ENCODE results near the gene FSTL3. TPM values are rescaled to one million over a fixed set of nuclear protein-coding genes. Genes with fewer than 3 reads are reported as not detected.

Gene FSTL3
- total RNA-seq, 2 experiments from 2014 or later: 3.4 to 7.3 TPM

DNA sequence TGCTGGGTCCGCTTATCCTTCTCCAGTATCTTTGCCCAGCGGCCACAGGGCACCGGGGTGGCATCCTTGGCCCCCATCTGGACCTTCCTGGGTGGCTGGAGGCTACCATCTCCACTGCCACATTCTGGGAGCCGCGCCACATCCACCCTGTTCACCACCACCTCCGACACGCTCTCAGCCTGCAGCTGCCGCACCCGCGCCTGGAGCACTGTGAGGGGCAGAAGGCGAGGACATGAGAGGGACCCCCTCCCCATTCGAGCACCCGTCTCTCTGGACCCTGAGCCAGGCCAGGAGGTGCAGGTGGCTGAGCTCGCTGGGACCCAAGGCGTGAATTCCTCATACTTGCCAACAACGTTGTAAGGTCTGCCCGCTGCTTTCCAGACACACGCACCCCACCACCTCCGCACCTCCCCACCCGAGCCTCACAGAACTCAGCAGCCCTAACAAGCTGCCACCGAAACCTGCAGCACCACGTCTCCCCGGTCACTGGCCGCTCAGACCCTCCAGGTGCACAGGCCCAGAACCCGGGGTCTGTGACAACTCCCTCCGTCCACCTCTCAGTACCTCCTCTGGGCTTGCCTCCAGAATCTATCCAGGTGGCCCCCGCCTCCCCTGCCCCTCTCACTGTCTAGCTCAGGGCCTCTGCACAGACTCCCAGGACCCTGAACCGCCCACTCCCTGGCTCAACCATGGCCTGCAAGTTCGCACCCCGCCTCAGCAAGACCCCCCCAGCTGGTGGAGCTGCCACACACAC is 46.1 kb upstream of the FSTL3 start:
- Histone ChIP-seq H2AFZ (ENCODE audit: low read length) (no peak overlapping the region), H3K9me3 (ENCODE audit: low read length) (no peaks in the 10 kb centered on the region), H3K36me3 (ENCODE audit: insufficient read depth, low read length) (peaks cover 58% of the 10 kb centered on the region), H3K4me2 (ENCODE audit: low read length) (no peak overlapping the region), H3K4me3 (ENCODE audit: low read depth, low read length, poor library complexity, severe bottlenecking) (no peak overlapping the region), H3K4me1 (ENCODE audit: insufficient read depth, low read length, poor library complexity, severe bottlenecking) (peaks cover 9% of the 10 kb centered on the region), H3K9me2 (ENCODE audit: insufficient read depth, low read length) (no peaks in the 10 kb centered on the region), H3K79me2 (ENCODE audit: insufficient read depth, low read depth, low read length) (peaks cover 32% of the 10 kb centered on the region; the same call in 1 of the 2 replicates), H4K20me1 (ENCODE audit: insufficient read depth, low read length) (no peaks in the 10 kb centered on the region), H3K27ac (ENCODE audit: low read depth, low read length, poor library complexity, severe bottlenecking) (no peak overlapping the region)
- ChIA-PET CTCF (ENCODE audit: unreplicated experiment) (interaction anchor here (0.6 kb wide), 1 partner anchor 249 kb away, joined by 3 read pairs; no protein-coding TSS in a partner anchor), POLR2A (interaction anchor here (0.6 kb wide), 1 partner anchor 24 kb away, joined by 7 read pairs; no protein-coding TSS in a partner anchor)
- intact Hi-C loops (cut with micrococcal nuclease; ENCODE audit: unreplicated experiment): no loop called here
- no TSS peak for BruUV-seq (replicated peaks)
- DNase-seq (ENCODE audit: low spot score): no peak
- no peak for TF ChIP-seq EZH2phosphoT487 (IDR thresholded peaks at IDR 0.05; ENCODE audit: borderline replicate concordance, low read depth, low read length)
- TF ChIP-seq, protein P1, sequence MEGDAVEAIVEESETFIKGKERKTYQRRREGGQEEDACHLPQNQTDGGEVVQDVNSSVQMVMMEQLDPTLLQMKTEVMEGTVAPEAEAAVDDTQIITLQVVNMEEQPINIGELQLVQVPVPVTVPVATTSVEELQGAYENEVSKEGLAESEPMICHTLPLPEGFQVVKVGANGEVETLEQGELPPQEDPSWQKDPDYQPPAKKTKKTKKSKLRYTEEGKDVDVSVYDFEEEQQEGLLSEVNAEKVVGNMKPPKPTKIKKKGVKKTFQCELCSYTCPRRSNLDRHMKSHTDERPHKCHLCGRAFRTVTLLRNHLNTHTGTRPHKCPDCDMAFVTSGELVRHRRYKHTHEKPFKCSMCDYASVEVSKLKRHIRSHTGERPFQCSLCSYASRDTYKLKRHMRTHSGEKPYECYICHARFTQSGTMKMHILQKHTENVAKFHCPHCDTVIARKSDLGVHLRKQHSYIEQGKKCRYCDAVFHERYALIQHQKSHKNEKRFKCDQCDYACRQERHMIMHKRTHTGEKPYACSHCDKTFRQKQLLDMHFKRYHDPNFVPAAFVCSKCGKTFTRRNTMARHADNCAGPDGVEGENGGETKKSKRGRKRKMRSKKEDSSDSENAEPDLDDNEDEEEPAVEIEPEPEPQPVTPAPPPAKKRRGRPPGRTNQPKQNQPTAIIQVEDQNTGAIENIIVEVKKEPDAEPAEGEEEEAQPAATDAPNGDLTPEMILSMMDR (conservative IDR thresholded peaks at IDR 0.05; ENCODE audit: low read length): no peak

DNA sequence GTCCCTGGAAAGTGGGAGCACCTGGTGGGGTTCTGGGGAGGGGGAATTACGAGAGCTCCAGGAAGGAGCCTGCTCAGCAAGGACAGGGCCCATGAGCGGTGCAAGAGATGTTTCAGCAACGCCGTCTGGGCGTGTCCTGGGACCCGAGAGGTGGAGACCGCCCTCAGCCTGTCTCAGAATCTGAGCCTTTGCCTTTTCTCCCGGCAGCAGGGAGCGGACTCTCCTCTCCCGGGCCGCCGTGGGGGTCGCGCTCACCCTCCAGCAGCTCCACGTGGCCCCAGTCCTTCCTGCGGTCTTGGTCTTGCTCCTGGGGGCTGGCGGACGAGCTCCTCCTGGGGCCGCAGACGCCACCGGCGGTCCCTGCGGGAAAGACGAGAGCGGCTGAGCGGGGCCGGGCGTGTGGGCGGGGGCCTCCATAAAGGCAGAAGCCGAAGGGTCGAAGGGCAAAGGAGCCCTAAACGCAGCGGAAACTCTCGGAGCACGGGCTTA is 43.6 kb upstream of the FSTL3 start:
- no peaks in the 10 kb centered on the region for H3K9me3 ChIP-seq (ENCODE audit: low read length)
- no peaks in the 10 kb centered on the region for H4K20me1 ChIP-seq (ENCODE audit: insufficient read depth, low read length)
- peaks cover 38% of the 10 kb centered on the region for H3K36me3 ChIP-seq (ENCODE audit: insufficient read depth, low read length)
- POLR2A ChIA-PET: no interaction called here
- no TSS peak for BruUV-seq (replicated peaks)
- H3K27ac ChIP-seq (ENCODE audit: low read depth, low read length, poor library complexity, severe bottlenecking): peak overlapping the region; percentile 50
- no peaks in the 10 kb centered on the region for H3K9me2 ChIP-seq (ENCODE audit: insufficient read depth, low read length)
- TF ChIP-seq, protein P1 (conservative IDR thresholded peaks at IDR 0.05; ENCODE audit: low read length): no peak
- no peak for TF ChIP-seq EZH2phosphoT487 (IDR thresholded peaks at IDR 0.05; ENCODE audit: borderline replicate concordance, low read depth, low read length)
- peak overlapping the region; percentile 68; the same call in 1 of the 2 replicates for H2AFZ ChIP-seq (ENCODE audit: low read length)
- intact Hi-C loops (cut with micrococcal nuclease; ENCODE audit: unreplicated experiment): loop anchor here (2.0 kb wide), 2 partner anchors 28 to 60 kb away; partner anchors contain the start of gene BSG
- DNase-seq (ENCODE audit: low spot score): peak; percentile 63
- peaks cover 9% of the 10 kb centered on the region for H3K4me1 ChIP-seq (ENCODE audit: insufficient read depth, low read length, poor library complexity, severe bottlenecking)
- CTCF ChIA-PET (ENCODE audit: unreplicated experiment): no interaction called here
- H3K4me3 ChIP-seq (ENCODE audit: low read depth, low read length, poor library complexity, severe bottlenecking): peak overlapping the region; percentile 93
- H3K4me2 ChIP-seq (ENCODE audit: low read length): peak overlapping the region; percentile 94
- H3K79me2 ChIP-seq (ENCODE audit: insufficient read depth, low read depth, low read length): peaks cover 29% of the 10 kb centered on the region; the same call in 1 of the 2 replicates

All from OCI-LY7 (cell line).